HG02981 (cell line): ENCODE results near the gene OSBP.
A peak's percentile ranks its signal among the peaks of the same experiment; 100 is the strongest.

Experiments
- ATAC-seq: cut with Tn5 transposase; IDR thresholded peaks from one replicate; pipeline ENCODE4 v1.9.1; 2021; ENCODE audit warnings: mild to moderate bottlenecking, moderate library complexity; ENCODE audit not compliant: unreplicated experiment

Gene OSBP

DNA sequence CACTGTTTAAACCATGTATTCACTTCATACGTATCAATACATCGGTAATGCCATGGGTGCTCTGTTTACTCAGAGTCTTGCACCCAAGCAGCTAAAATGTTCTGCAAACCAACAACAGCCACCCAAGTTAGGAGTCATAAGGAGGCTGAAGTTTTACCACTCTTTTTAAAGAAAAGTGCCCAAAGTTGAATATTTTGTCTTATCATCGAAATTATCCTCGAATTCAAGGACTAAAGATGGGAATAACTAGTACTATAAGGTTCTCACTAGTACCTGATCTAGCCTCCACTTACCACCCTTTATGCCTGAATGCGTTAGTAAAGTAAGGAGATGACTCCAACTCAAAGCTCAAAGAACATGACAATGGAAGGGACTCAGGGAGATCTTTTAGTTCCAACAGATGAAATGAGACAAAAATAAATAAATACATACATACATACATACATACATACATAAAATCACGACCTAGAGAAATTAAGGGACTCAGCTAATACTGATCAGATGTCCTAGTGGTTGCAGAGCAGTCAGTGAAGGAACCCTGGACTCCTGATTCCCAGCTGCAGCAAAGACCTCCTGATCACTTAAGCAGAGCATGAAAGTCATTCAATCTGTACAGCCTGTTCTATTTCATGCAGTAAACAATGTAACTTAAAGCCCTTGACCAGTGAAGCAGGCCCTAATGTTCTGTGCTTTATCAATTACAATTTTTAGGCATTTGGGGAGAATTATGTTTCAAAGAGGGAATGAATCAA, 7.7 kb downstream of the OSBP start:
- no peak for ATAC-seq

GRCh38 chr11:59602432-59602831, 13.1 kb downstream of the OSBP start:
- no peak for ATAC-seq

- ATAC-seq: no peak
Observed at GRCh38 chr11:59601788-59602187, 13.8 kb downstream of the OSBP start.

GRCh38 chr11:59600636-59601035, 14.9 kb downstream of the OSBP start:
- ATAC-seq: no peak

DNA sequence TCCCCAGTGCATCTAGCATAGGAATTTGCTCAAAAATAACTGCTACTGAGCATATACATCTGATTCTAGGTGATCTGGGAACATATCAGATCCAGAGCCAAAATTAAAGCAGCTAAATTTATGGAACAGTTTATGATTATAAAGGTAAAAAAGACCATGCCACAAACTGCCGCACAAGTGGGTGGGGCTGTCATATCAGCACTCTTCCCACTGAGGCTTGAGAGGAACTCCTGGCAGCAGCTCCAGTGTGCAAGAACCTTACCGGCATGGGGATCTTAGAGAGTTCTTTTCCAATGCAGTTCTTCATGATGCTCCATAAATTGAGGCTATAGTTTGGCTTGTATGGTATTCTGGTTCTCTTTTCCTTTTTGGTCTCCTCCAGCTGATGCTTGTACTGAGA, 15.3 kb downstream of the OSBP start:
- no peak for ATAC-seq

DNA sequence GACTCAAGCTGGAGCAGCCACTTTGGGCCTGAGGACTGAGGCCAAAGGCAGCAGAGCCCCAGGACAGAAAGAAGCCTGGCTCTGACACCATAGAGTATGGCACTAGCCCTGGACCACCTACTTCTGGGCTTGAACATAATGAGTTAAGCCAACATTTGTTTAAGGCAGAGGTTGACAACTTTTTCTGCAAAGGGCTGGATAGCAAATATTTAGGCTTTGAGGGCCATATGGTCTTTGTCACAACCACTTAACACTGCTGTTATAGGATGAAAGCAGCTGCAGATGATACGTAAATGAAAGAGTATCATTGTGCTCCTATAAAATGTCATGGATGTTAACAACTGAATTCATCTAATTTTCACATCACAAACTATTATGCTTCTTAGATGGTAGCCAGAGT, 16.6 kb downstream of the OSBP start:
- no peak for ATAC-seq

DNA sequence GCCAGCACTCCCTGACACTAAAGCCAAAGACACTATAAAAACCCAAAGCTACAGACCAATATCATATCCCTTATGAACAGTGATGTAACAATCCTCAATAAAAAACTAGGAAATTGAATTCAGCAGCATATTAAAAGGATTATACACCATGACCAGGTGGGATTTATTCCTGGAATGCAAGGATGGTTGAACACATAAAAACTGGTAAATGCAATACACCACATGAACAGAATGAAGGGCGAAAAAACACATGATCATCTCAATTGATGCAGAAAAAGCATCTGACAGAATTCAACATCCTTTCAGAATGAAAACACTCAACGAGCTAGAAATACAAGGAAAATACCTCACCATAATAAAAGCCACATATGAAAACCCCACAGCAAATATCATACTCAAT, 31.3 kb downstream of the OSBP start:
- ATAC-seq: no peak

DNA sequence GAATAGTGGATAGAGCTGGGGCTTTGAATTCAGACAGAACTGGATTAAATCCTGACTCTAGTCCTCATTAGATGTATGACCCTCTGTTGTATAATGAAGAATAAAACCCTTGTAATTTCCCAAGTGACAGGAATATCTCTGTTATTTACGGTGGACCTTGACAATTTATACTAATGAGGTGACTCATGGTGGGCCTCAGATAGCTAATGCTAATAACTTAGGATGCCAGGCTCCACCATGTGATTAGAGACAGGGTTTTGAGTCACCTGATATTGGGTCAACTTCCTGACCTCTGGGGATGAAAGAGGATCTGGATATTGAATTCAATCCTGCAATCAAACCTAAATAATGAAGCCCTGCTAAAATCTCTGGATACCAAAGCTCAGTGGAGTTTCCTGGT, 33.6 kb downstream of the OSBP start:
- no peak for ATAC-seq

DNA sequence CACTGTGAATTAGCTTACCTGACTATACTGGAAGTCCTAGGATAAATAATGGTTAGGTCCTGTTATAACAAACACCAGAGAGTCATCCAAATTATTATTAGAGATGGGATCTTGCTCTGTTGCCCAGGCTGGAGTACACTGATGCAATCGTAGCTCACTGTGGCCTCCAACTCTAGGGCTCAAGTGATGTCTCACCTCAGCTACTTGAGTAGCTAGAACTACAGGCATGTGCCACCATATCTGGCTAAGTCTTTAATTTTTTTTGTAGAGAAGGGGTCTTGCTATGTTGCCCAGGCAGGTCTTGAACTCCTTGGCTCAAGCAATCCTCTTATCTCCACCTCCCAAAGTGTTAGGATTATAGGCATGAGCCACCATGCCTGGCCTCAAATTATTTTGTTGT, 37.2 kb downstream of the OSBP start:
- no peak for ATAC-seq

DNA sequence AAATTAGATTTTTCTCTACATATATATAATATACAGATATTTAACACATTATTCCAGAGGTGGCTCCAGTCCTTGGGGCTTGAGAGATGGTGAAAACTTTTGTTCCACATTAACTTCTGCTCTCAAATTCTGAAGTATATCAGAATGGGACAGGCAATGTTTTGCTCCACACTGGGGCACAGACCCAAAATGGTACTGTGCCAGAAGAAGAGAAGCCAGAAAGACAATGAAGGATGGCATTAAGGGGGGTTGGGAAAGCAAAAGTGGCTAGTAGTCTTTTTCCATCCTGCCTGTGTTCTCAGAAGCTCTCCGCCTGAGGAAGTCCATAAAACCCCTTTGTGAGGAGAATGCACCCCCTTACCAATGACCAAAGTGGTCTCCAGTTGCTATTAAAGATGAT, 40.1 kb downstream of the OSBP start:
- no peak for ATAC-seq

DNA sequence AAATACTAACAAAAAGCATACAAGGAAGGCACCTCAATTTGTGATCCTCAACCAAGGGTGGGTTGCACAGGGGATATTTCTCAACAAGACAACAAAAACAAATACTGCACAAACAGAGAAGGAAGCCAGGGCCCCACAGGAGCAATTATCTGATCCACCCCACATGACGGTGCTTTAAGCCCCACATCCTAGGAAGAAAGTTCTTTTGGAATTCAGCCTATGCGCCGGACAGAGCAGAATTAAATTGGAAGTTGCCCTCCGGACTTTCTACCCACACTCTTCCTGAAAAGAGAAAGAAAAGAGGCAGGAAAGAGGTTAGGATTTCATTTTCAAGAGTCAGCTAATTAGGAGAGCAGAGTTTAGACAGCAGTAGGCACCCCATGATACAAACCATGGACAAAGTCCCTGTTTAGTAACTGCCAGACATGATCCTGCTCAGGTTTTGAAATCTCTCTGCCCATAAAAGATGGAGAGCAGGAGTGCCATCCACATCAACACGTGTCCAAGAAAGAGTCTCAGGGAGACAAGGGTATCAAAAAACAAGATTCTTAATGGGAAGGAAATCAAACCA, 40.6 kb downstream of the OSBP start:
- ATAC-seq: no peak

DNA sequence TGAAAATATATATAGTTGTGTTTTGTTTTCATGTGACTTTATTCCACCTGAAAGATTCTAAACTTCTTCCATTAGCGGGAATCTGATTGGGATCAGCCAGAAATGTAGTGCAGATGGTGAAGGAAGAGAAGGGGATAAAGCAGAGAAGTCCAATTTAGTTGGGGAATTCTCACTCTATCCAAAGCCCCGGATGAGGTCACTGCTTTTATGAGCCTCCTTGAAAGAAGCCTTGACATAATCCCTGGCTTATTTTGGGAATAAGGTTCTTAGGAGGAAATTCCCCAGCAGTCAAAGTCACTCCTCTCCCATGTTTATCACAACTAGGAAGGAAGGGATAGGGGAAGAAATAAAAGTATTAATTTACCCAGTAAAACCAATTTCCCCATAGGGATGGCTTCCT, 41.1 kb downstream of the OSBP start:
- no peak for ATAC-seq

DNA sequence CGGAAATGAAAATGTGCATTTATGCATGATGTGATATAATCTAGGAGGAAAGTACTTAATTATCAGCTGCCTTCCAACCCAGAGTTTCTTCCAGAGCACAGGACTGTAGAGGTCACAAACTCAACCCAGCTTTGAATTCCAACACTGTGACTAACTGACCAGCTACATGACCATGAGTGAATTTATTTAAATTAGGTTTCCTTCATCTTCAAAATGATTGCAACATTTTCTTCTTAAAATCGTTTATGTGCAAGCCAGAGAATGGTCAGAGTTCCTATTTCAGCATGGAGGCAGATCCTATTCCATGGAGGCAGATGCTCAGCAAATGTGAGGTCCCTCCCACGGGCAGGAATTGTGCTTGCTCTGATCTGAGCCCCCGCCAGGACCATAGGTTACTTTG, 42.4 kb downstream of the OSBP start:
- no peak for ATAC-seq

GRCh38 chr11:59572091-59572490, 43.5 kb downstream of the OSBP start:
- no peak for ATAC-seq

DNA sequence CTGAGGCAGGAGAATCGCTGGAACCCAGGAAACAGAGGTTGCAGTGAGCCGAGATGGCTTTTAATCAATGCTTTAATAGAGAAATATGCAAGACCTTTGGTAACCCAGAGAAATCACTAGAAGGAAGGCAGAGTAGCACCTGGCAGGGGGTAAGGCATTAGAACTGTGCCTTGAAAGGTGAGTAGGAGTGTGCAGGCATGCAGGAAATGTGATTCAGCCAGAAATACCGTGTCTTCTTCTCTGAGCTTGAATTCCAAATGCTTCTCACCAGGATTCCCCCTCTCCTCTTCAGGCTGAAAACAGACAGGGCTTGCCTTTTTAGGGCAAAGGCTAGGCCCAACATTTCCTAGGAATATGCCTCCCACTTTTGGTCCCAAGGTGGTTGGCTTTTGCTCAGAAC, 53.3 kb downstream of the OSBP start:
- no peak for ATAC-seq

- peak; percentile 32 for ATAC-seq
Observed at GRCh38 chr11:59560702-59561473, 54.7 kb downstream of the OSBP start.

DNA sequence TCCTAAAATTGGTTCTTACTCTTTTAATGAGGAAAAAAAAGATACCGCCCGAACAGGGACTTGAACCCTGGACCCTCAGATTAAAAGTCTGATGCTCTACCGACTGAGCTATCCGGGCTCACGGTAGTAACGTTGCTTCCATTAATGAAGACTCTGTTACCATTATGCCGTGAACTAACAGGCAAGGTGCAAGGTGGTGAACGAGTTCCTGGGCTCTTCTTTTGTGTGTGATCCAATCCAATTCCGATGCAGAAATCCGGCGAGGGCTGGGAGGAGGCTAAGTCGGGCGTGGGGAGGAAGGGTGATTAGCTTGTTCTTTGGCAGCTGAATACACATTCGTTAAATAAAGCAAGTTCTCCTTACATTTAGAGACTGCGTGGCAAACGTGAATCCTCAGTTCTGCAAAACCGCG, 55.3 kb downstream of the OSBP start:
- ATAC-seq: peak; percentile 37

GRCh38 chr11:59559886-59560285, 55.7 kb downstream of the OSBP start:
- peak; percentile 8 for ATAC-seq

DNA sequence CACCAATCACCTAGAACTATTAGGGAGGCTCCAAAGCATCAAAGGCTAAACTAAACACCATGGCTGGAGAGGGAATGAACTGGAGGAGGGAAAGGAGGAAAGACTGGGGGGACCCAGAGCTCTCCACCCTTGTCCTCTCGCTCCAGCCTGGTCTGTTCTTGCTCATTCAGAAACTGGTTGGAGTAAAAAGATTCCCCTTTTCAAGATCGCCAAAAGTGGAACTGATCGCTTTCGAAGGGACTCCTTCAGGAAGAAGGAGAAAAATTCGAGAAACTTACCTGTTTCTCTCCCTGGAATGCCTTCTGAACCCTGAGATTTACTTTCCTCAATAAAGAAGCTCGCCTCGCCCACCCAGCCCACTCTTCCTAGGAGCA, 57.3 kb downstream of the OSBP start:
- no peak for ATAC-seq

DNA sequence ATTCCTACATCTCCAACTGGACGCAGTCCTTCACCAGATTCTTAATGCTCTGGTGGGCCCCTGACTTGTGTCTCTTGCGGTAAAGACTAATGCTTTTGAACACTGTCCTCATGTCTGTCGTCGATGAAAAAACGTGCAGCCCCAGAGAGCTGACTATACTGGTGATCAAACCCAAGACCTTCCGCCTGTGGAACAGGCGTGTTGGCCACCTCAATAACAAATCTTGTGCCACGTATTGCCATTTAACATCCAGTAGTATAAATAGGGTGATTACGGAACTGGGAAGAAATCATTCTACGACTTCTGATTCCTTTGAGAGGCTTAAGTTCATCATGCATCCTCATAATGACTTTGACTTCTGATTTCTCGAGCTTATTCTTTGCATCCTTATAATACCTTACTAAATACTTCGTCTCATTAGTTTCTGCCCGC, 58.6 kb downstream of the OSBP start:
- peak; percentile 6 for ATAC-seq

GRCh38 chr11:59556115-59556916, 59.3 kb downstream of the OSBP start:
- no peak for ATAC-seq
